GM18505 (cell line): ENCODE results near the gene NCAN.

Source experiments
- ATAC-seq: cut with Tn5 transposase; IDR thresholded peaks from one replicate; pipeline ENCODE4 v1.9.1; 2021; ENCODE audit not compliant: unreplicated experiment
- POLR2A ChIP-seq: IDR thresholded peaks from 4 replicates; pipeline ENCODE4 v1.6.1; 2011; ENCODE audit warnings: borderline replicate concordance; ENCODE audit not compliant: insufficient read depth, insufficient read length; ENCODE audit errors: extremely low read depth

Gene NCAN

DNA sequence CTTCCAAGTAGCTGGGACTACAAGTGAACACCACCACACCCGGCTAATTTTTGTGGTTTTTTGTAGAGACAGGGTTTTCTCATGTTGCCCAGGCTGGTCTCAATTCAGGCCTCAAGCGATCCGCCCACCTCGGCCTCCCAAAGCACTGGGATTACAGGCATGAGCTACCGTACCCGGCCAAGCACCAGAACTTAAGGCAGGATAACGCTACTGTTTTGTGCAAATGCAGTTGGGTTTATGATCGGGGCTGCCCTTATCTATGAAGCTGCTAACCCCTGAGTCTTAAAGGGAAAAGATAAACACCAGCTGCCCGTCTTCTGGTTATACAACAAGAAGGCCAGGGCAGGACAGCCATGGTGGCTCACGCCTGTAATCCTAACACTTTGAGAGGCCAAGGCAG, 73.9 kb downstream of the NCAN start:
- ATAC-seq = no peak

DNA sequence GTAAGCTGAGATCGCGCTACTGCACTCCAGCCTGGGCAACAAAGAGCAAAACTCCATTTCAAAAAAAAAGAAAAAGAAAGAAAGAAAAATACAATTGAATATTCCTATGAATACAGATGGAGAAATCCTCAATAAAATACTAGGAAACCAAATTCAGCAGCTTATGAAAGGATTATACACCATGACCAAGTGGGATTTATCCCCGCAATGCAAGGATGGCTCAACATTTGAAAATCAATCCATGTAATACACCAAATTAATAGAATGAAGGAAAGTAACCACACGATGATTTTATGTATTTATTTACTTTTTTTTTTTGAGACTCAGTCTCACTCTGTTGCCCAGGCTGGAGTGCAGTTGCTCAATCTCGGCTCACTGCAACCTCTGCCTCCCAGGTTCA, 80.8 kb downstream of the NCAN start:
- no peak for ATAC-seq
- no peak for TF ChIP-seq POLR2A

More for the DNA sequence above, 73.9 kb downstream of the NCAN start:
- no peak for TF ChIP-seq POLR2A

DNA sequence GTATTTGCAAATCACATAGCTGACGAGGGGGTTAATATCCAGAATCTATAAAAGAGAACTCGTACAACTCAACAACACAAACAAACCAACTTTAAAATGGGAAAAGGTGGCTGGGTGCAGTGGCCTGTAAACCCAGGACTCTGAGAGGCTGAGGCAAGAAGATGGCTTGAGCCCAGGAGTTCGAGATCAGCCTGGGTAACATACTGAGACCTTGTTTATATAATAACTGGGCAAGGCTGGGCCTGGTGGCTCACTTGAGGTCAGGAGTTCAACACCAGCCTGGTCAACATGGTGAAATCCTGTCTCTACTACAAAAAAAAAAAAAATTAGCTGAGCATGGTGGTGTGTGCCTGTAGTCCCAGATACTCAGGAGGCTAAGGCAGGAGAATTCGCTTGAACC, 83.2 kb downstream of the NCAN start:
- no peak for TF ChIP-seq POLR2A
- no peak for ATAC-seq

DNA sequence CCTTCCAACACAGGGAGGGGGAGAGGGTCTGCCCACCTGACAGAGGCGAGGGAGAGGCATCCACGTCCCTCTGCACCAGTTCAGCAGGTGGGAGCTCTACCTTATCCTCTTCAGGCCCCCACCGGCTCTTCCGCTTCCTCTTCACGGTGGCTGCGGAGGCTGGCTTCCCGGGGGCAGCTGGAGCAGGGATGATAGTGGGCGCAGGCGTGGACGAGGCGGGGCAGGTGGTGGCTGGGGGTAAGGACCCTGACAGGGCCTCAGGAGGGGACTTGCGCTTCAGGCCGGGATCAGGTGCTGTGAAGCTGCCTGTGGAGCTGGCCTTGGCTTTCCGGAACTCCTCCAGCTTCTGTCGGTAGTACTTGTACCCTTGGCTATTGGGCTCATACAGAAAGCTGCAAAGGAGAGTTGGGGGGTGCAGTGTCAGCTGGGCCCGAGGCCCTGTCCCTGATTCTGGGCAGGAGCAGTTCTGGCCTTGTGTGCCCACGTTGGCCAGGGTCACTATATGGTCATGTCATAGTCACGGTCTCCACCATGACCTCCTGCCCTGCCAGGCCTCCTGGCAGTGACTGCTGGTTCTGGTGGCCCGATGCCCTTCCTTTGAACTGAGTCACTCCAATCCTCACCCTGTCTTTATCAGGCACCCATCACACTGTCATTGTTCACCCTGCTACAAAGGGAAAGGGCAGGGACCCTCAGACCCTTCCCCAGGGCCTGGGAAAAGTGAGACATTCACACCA, 85.4 kb downstream of the NCAN start:
- no peak for ATAC-seq
- no peak for TF ChIP-seq POLR2A

DNA sequence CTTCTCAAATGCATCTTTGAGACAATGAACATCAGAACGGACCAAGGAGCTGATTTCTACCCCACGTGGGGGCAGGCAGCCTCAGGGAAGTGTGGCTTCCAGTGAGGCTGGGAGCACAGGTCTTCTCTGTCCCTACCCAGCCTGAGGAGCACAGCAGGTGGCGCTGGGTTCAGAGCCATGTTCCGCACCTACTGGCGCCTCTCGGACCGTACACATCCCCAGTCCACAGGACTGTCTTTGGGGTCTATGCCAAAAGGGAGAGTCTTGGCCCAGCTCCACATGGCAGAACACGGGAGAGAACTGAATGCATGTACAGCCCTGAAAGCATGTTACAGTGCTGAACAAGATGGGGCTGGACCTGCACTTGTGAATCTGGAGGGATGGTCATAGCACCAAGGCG, 86.0 kb downstream of the NCAN start:
- ATAC-seq = no peak

DNA sequence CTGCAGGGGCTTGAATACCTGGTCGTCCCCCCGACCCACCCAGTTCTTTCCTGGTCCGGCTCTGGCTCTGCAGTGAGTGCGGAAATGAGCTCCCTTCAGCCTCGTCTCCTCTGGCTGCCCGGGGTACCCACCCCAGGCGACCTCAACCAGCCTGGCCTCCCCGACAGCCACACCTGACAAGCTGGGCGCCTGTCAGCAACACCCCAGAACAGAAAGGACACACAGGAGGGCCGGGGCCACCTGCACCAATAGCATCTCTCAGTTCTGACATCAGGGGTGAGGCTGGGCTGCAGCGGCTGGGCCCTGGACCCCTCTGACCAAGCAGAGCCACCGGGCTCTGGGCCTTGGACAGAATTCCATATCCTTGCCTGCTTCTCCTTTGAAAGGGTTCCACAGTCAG, 88.9 kb downstream of the NCAN start:
- no peak for ATAC-seq
- TF ChIP-seq POLR2A = no peak

More for the DNA sequence above, 86.0 kb downstream of the NCAN start:
- no peak for TF ChIP-seq POLR2A
